G401 (cell line): ENCODE measurements around the gene DUS2. TPM values are rescaled to one million over a fixed set of nuclear protein-coding genes. Genes with fewer than 3 reads are reported as not detected.
"Not testable (repeated sequence)": the region's sequence is repeated elsewhere in the genome, so short reads cannot be mapped to it uniquely, and the experiment has no call there.

ENCODE experiments used
- DNase-seq: peaks from one replicate; pipeline ENCODE4 v3.0.0-alpha.2; 2015; ENCODE audit warnings: low spot score
- in situ Hi-C: cut with HindIII; loops from 2 replicates; pipeline ENCODE4 v1.10.0; 2016; ENCODE audit warnings: low sequenced_read_pairs, mixed read lengths
- total RNA-seq: library from RNA; depleted of rRNA; stranded (reverse); fragments of >200 nt; shearing (Covaris generic); gene quantifications from 2 replicates; pipeline ENCODE4 v1.2.3, GENCODE V29; 2014; rRNA removed

DUS2 gene
- total RNA-seq, 1 experiment from 2014 or later = 19.3 TPM

GRCh38 chr16:68111379-68111778, 88.3 kb downstream of the DUS2 start:
- in situ Hi-C loops = no loop called here
- no peak for DNase-seq

DNA sequence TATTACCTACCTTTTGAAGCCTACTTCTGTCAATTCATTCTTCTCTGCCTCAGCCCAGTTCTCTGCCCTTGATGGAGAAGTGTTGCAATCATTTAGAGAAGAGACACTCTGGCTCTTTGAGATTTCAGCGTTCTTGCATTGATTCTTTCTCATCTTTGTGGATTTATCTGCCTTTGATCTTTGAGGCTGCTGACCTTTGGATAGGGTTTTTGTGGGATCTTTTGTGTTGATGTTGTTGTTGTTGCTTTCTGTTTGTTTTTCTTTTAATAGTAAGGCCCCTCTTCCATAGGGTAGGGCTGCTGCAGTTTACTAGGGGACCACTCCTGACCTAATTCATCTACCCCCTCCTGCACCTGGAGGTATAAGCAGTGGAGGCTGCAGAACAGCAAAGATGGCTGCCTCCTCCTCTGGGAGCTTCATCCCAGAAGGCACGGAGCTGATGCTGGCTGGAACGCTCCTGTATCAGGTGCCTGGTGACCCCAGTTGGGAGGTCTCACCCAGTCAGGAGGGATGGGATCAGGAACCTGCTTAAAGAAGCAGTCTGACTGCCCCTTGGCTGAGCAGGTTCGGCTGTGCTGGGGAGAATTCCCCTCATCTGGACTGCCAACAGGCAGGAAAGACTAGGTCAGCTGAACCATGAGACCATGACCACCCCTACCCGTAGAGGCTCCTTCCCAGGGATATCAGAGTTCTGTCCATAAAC, 90.1 kb downstream of the DUS2 start:
- in situ Hi-C loops = no loop called here
- DNase-seq = no peak

GRCh38 chr16:68113765-68114240, 90.7 kb downstream of the DUS2 start:
- in situ Hi-C loops = no loop called here
- DNase-seq = no peak

DNA sequence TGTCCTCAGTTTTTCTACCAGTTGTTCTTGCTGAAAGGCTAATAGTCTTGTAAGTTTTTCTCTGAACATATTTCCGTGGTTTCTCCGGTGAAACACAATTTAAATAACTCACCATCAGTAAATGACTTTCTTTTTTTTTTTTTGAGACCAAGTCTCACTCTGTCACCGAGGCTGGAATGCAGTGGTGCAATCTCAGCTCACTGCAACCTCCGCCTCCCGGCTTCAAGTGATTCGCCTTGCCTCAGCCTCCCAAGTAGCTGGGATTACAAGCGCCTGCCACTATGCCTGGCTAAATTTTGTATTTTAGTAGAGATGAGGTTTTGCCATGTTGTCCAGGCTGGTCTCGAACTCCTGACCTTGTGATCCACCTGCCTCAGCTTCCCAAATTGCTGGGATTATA, 91.9 kb downstream of the DUS2 start:
- DNase-seq, in situ Hi-C loops: not testable (repeated sequence)

DNA sequence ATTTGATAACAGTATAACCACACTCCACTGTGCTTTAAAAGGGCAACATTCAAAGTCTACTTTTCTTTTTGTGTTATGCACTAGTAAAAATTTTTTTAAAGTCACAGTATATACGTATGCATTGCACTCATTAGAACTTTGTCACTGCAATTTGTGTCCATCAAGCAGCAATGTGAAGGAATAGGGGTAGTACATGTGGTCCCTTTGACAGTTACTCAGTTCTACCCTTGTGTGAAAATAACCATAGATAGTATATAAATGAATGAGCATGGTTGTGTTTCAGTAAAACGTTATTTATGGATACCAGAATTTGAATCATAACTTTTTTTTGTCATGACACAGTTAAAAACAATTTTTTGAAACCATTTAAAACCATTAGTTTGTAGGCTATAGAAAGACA, 92.8 kb downstream of the DUS2 start:
- DNase-seq = no peak
- in situ Hi-C loops = no loop called here

- in situ Hi-C loops = no loop called here
- no peak for DNase-seq
These were observed 93.3 kb downstream of the DUS2 start for GRCh38 chr16:68116256-68116867.

DNA sequence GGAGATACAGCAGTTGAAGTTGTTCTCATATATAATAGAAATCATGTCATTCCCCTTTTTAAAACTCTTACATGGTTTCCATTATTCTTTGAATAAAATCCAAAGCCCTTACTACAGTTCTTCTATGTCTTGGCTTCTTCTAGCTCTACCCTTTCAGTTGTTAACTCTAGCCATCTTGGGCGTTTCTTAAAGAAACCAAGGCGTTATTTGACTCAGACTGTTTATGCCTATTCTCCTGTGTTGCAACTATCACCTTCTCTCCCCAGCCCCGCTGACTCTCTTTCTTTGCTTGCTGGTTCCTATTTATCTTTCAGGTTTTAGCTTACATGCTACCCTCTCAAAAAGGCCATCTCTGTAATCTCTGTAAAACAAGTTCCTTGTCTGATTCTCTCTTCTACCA, 94.8 kb downstream of the DUS2 start:
- no peak for DNase-seq

DNA sequence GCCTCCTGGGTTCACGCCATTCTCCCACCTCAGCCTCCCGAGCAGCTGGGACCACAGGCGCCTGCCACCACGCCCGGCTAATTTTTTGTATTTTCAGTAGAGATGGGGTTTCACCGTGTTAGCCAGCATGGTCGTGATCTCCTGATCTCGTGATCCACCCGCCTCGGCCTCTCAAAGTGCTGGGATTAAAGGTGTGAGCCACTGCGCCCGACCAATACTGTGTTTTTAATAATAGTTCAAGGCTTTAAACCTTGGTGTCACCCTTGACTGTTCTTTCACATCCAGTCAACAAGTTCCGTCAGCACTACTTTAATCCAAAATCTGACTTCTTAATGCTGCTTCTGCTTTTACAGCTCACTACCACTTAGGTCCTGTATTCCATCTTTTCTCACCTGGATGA, 95.9 kb downstream of the DUS2 start:
- in situ Hi-C loops, DNase-seq: not testable (repeated sequence)

More for the DNA sequence above, 94.8 kb downstream of the DUS2 start:
- in situ Hi-C loops = no loop called here

DNA sequence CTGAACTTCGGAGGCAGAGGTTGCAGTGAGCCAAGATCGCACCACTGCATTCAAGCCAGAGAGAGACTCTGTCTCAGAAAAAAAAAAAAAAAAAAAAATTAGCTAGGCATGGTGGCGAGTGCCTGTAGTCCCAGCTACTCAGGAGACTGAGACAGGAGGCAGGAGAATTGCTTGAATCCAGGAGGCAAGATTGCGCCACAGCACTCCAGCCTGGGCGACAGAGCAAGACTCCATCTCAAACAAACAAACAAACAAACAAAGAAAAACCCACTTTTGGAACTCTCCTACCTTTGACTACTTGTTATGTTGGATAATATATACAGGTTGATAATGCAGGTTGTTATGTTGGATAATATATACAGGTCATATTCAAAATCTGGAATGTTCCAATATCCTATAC, 97.4 kb downstream of the DUS2 start:
- DNase-seq, in situ Hi-C loops: not testable (repeated sequence)

- DNase-seq = no peak
- in situ Hi-C loops = no loop called here
These were observed 103.3 kb downstream of the DUS2 start for GRCh38 chr16:68126395-68126794.

DNA sequence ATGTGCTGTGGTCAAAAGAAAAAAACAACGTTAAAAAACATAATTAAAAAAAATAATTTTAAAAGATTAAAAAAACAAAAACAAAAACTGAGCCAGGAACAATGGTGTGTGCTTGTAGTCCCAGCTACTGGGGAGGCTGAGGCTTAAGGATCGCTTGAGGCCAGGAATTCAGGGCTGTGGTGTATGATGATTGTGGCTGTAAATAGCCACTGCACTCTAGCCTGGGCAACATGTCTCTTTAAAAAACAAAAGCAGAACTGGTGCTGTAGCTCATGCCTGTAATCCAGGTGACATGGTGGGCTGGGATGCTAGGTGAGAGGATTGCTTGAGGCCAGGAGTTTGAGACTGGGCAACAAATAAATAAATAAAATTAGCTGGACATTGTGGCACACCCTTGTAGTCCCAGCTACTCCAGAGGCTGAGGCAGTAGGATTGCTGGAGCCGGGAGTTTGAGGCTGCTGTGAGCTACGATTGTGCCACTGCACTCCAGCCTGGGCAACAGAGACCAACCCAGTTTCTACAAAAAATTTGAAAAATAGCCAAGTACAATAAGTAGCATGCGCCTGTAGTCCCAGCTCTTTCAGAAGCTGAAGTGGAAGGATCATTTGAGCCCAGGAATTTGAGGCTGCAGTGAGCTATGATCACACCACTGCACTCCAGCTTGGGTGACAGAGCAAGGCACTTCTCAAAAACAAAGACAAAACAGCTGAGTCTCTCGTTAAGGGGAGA, 105.7 kb downstream of the DUS2 start:
- peak; percentile 15 for DNase-seq
- in situ Hi-C loops = no loop called here

Other genes starting within 250 kb of the DUS2 start
- 3.0 and 5.9 TPM in 2 replicates for gene RANBP10, start 216.7 kb upstream of the DUS2 start, total RNA-seq
- gene TSNAXIP1, start 216.4 kb upstream of the DUS2 start, total RNA-seq = 0.49 and 0.95 TPM in 2 replicates
- gene THAP11, start 181.0 kb upstream of the DUS2 start, total RNA-seq = 38.6 and 50.8 TPM in 2 replicates
- 419 and 444 TPM in 2 replicates for gene NUTF2, start 176.4 kb upstream of the DUS2 start, total RNA-seq
- 27.6 and 41.8 TPM in 2 replicates for gene CENPT, start 175.6 kb upstream of the DUS2 start, total RNA-seq
- gene EDC4, start 150.2 kb upstream of the DUS2 start, total RNA-seq = 40.0 and 80.9 TPM in 2 replicates
- gene NRN1L, start 138.4 kb upstream of the DUS2 start, total RNA-seq = not detected in 2 replicates
- gene PSKH1, start 130.0 kb upstream of the DUS2 start, total RNA-seq = 34.4 and 40.8 TPM in 2 replicates
- gene CTRL, start 91.4 kb upstream of the DUS2 start, total RNA-seq = 0.18 TPM in 1 of 2 replicates, not detected in the other
- 17.1 and 26.2 TPM in 2 replicates for gene PSMB10, start 86.4 kb upstream of the DUS2 start, total RNA-seq
- gene LCAT, start 79.2 kb upstream of the DUS2 start, total RNA-seq = 6.0 and 8.1 TPM in 2 replicates
- 30.0 and 46.2 TPM in 2 replicates for gene SLC12A4, start 54.6 kb upstream of the DUS2 start, total RNA-seq
- gene DPEP3, start 42.8 kb upstream of the DUS2 start, total RNA-seq = not detected in 2 replicates
- 0.31 TPM in 1 of 2 replicates, not detected in the other for gene DPEP2, start 23.8 kb upstream of the DUS2 start, total RNA-seq
- gene DPEP2NB, start 7.4 kb upstream of the DUS2 start, total RNA-seq = not detected in 2 replicates
- 49.0 and 63.4 TPM in 2 replicates for gene DDX28, start 52 bp upstream of the DUS2 start, total RNA-seq
- 16.3 and 26.9 TPM in 2 replicates for gene NFATC3, start 62.1 kb downstream of the DUS2 start, total RNA-seq
- gene ESRP2, start 212.8 kb downstream of the DUS2 start, total RNA-seq = 0.10 TPM in 1 of 2 replicates, not detected in the other
- gene PLA2G15, start 222.1 kb downstream of the DUS2 start, total RNA-seq = 15.3 and 19.7 TPM in 2 replicates
- 21.5 and 27.4 TPM in 2 replicates for gene SLC7A6, start 241.2 kb downstream of the DUS2 start, total RNA-seq